ENCODE data around the gene CTDSP2.
"Not testable (repeated sequence)": the region's sequence is repeated elsewhere in the genome, so short reads cannot be mapped to it uniquely, and the experiment has no call there.

CTDSP2 gene

GRCh38 chr12:57852200-57852599 lies 5.7 kb upstream of the CTDSP2 start:
- no peak for DNase-seq

GRCh38 chr12:57851552-57851951 lies 5.0 kb upstream of the CTDSP2 start:
- no peak for DNase-seq

- DNase-seq, result no peak
Measured at GRCh38 chr12:57850854-57851430, 4.4 kb upstream of the CTDSP2 start.

- DNase-seq, result not testable (repeated sequence)
Measured at GRCh38 chr12:57849447-57849846, 2.9 kb upstream of the CTDSP2 start.

GRCh38 chr12:57849035-57849434 lies 2.5 kb upstream of the CTDSP2 start:
- no peak for DNase-seq

- no peak for DNase-seq
Measured at GRCh38 chr12:57848208-57848607, 1.7 kb upstream of the CTDSP2 start.

GRCh38 chr12:57846285-57846576 lies 298 bp downstream of the CTDSP2 start:
- DNase-seq, result no peak

- DNase-seq, result peak; percentile 10
Measured at GRCh38 chr12:57845478-57846284, 848 bp downstream of the CTDSP2 start.

GRCh38 chr12:57844709-57845477 lies 1.6 kb downstream of the CTDSP2 start:
- DNase-seq, result no peak

- DNase-seq, result no peak
Measured at GRCh38 chr12:57842342-57843294, 3.9 kb downstream of the CTDSP2 start.

- DNase-seq, result no peak
Measured at GRCh38 chr12:57841445-57841844, 5.1 kb downstream of the CTDSP2 start.

- peak; percentile 68 for DNase-seq
Measured at GRCh38 chr12:57840726-57841125, 5.8 kb downstream of the CTDSP2 start.

GRCh38 chr12:57839996-57840395 lies 6.5 kb downstream of the CTDSP2 start:
- peak; percentile 70 for DNase-seq

- no peak for DNase-seq
Measured at GRCh38 chr12:57838594-57839302, 7.8 kb downstream of the CTDSP2 start.

- no peak for DNase-seq
Measured at GRCh38 chr12:57837864-57838562, 8.5 kb downstream of the CTDSP2 start.

GRCh38 chr12:57836442-57837375 lies 9.8 kb downstream of the CTDSP2 start:
- DNase-seq, result peak; percentile 72

GRCh38 chr12:57835366-57836288 lies 10.9 kb downstream of the CTDSP2 start:
- DNase-seq, result no peak

GRCh38 chr12:57834086-57834876 lies 12.2 kb downstream of the CTDSP2 start:
- no peak for DNase-seq

Data from NCI-H1105 treated with DMSO at 0.1 percent for 48 hours (cell line).